ENCODE measurements around the gene RBP7.

DNA sequence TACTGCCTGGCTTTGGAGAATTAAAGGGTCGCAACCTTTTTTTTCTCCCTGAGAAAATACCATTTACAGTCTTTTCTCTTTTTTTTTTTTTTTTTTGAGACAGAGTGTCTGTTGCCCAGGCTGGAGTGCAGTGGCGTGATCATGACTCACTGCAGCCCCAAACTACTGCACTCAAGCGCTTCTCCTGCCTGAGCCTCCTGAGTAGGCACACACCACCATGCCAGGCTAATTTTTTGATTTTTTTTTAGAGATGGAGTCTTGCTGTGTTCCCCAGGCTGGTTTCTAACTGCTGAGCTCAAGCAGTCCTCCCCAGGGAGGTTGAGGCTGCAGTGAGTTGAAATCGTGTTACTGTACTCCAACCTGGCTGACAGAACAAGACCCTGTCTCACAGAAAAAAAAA is 60.3 kb downstream of the RBP7 start:
- TF ChIP-seq, protein P1, sequence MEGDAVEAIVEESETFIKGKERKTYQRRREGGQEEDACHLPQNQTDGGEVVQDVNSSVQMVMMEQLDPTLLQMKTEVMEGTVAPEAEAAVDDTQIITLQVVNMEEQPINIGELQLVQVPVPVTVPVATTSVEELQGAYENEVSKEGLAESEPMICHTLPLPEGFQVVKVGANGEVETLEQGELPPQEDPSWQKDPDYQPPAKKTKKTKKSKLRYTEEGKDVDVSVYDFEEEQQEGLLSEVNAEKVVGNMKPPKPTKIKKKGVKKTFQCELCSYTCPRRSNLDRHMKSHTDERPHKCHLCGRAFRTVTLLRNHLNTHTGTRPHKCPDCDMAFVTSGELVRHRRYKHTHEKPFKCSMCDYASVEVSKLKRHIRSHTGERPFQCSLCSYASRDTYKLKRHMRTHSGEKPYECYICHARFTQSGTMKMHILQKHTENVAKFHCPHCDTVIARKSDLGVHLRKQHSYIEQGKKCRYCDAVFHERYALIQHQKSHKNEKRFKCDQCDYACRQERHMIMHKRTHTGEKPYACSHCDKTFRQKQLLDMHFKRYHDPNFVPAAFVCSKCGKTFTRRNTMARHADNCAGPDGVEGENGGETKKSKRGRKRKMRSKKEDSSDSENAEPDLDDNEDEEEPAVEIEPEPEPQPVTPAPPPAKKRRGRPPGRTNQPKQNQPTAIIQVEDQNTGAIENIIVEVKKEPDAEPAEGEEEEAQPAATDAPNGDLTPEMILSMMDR (IDR thresholded peaks at IDR 0.05), result no peak
- no peak for TF ChIP-seq POLR2A (IDR thresholded peaks at IDR 0.05)

Data from lower leg skin (tissue), 3 donors.